OCI-LY1 (cell line): ENCODE data around the gene ZNF618.

Experiments
- EZH2 ChIP-seq: fragments of 200-600 bp; sonication (generic), shearing (Covaris generic); IDR thresholded peaks from 2 replicates; pipeline ENCODE4 v1.8.0; 2017; ENCODE audit warnings: borderline replicate concordance, mixed run types, mild to moderate bottlenecking, antibody characterized with exemption, low read length, moderate library complexity, mixed read lengths
- TF ChIP-seq, protein P1 (sequence below): fragments of 200-600 bp; sonication (generic), shearing (Covaris generic); IDR thresholded peaks from 2 replicates; pipeline ENCODE4 v1.5.1; 2017; ENCODE audit warnings: mild to moderate bottlenecking, antibody characterized with exemption, low read length, moderate library complexity, mixed read lengths

DNA sequence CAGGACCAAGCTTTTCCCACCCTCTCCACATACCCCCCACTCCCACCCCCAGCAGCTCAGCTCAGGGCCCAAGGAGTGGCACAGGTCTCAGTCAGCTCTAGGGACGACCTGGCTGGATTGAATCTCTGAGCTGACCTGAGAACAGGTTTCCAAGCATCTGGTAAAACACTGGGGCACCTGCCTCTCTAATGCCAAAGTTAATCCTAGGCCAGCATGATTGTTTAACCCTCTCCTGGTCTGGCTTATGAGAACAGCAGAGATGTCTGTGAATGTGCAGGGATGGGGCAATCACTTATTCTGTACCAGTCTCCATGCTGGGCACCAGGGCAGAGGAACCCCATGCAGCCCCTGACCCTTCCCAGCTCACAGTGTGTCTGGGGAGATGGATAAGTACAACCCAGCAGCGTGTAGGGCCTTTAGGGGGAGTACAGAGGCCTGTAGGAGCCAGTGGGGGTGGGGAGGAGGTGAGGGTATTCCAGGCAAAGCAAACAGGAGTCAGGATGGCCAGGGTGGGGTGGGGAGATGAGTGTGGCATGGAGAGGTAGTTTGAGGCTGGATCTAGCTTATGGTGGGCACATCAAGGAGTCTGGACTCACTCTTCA, 223.7 kb downstream of the ZNF618 start:
- TF ChIP-seq, protein P1, sequence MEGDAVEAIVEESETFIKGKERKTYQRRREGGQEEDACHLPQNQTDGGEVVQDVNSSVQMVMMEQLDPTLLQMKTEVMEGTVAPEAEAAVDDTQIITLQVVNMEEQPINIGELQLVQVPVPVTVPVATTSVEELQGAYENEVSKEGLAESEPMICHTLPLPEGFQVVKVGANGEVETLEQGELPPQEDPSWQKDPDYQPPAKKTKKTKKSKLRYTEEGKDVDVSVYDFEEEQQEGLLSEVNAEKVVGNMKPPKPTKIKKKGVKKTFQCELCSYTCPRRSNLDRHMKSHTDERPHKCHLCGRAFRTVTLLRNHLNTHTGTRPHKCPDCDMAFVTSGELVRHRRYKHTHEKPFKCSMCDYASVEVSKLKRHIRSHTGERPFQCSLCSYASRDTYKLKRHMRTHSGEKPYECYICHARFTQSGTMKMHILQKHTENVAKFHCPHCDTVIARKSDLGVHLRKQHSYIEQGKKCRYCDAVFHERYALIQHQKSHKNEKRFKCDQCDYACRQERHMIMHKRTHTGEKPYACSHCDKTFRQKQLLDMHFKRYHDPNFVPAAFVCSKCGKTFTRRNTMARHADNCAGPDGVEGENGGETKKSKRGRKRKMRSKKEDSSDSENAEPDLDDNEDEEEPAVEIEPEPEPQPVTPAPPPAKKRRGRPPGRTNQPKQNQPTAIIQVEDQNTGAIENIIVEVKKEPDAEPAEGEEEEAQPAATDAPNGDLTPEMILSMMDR: no peak
- no peak for TF ChIP-seq EZH2
